SW 1271 (cell line): Measurements from ENCODE around the gene QTRT2.

ENCODE experiments used
- DNase-seq, 2 experiments: peaks; one replicate each; lab custom pipeline; 2025; lab: John Stamatoyannopoulos, UW

QTRT2 gene

DNA sequence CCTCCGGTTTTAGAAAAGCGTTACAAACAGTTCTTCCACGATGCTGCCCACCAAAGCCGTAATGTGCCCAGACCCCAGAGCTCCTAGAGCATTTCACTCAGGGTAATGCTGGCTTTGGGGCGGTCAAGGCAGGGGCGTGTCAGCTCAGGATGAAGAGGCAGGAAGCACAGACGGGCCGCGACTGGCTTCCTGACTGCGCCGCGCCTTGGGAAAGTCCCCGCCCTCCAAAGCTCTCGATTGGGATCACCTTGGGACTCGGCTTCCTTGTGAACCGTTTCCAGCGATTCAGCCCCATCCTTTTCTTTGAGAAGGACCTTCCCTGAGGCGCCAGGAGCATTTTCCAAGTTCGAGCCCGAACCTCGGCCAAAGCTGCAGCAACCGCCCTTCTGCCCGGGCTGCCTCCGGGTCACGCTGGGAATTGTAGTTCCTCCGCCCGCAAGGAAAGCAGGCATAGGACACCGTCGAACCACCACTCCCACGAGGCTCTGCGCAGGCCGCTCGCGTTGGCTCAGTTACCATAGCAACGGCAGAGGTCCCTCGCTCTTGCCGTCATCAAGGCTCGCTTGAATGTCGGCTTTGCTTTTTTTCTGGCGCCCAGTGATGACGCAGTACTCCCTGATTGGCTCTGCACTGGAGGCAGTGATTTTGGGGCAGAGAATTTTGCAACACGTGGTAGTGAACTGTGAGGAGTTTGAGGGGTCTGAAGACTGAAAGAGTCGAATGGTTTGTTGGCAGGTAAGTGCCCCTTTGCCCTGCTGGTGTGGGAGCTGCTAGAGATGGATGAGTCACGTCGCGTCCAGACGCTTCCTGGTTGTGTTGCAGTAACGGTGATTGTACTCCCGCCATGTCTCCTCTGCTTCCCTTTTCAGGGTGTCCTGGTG lies at the start of gene QTRT2, which contains the start of gene CCDC191:
QTRT2 (plus strand) TSS at position 608 of the 881 bp plus-strand sequence. CDS start 8,521 bp downstream, outside the sequence.
CCDC191 (minus strand) TSS at position 397 of the 881 bp plus-strand sequence; CDS start at position 337, 60 bp downstream.
- DNase-seq, result peak; percentile 97 to 99

DNA sequence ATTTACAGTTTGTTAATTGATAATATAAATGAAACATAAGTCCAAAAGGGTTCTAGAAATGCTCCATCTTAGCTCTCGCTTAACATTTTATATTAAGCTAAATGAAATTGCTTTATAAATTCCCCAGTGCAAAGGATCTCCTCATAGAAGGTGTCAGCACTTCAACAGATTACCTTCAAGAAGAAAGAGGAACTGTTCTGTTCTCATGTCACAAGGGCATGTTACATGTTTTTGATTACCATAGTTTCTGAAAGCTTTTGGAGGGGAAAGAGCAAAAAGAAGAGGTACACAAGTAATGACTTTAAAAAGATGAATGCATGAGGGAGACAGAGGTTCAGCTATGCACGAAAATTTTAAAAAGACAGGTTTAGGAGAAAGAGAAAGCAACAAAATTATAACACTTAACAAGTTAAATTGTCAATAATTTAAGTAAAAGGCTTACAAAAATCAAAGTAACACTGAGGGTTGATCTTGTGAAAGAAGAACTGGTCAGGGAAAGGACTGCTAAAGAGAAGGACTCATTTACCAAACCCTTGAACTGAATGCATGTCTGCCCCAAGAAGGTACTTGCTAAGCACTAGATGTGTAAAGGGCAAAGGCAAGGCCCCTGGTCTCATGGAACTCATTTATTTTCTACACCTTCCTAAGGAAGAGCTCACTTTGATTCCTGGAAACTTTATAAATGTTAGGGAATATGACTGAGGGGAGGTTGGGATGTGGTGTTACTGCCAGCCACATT lies 45.3 kb upstream of the QTRT2 start:
- no peak for DNase-seq

DNA sequence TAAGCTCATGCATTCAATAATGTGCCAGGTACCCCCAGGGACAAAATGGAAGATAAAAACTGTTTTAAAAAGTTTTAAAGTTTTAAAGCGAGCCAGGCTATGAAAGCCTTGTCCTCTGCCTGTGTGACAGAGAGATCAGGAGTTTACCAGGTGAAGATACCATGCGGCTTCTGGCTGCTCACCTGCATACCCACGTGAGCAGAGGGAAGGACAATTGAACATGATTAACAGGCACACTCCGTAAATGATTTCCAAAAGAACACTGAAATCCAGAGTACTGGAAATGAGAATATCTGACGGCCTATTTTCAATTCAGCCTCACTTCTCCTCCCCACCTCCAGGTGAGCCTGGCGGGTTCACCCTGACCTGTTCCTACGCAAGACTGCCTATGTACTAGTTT lies 42.3 kb upstream of the QTRT2 start:
- no peak for DNase-seq

DNA sequence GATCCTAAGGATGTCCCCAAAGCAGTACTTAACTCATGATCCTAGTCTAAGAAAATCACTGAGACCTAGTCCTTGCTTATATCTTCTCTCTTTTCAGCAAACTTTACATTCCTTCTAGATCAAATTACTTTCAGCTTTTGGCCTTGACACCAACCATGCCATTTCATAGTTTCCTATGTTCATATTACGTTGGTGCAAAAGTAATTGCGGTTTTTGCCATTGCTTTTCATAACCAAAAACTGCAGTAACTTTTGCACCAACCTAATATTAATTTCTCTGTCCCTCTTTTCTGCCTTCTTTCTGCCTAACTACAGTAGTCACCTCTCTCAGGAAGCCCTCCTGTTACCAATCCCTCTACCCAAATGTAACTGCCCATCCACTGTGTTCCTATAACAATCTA lies 37.1 kb upstream of the QTRT2 start:
- DNase-seq, result no peak

DNA sequence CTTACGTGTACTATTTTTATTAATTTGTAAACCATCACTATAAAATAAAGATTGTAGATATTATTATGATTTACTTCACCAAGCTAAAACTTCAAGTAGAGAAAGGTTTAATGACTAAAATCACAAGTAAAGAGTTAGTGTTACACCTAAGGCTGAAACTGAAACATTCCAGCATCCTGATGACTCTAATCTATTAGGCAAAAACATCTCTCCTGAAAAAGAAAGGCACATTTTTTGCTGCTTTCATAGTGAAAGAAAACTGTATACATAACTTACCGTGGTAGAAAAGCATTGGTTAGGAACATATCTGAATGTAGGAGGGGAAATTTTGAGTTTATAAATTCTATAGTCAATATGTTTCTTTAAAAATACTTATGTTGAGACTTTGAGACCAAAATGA lies 35.6 kb upstream of the QTRT2 start:
- DNase-seq, result no peak

DNA sequence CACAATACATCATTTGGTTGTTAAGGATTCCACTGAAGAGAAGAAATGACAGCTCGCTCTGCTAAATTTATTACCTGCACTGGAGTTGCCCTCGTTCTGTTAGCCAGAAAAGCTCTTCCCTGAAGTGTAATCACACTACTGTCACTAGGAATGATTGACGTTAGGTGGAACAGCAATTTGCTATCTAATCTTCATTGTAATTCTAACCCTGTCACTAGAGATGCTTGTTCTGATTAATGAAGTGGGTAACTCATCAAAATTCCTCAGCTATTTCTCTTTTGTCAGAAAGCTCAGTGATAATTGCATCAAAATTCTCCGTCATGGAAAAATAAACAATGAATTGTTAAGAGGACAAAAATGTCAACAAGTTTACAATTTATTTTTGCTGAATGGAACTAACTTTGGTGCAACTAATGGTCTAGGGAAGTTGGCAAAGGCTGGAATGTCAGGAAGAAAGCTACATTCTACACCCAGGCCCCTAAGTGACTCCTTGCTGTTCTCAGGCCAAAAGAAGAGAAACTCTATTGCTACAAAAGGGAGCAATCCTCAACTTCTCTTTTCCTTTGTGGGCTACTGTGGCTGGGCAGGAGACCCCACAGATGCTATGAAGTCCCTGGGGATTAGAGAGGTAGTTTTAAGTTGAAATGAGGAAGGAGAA lies 34.3 kb upstream of the QTRT2 start:
- DNase-seq, result no peak

DNA sequence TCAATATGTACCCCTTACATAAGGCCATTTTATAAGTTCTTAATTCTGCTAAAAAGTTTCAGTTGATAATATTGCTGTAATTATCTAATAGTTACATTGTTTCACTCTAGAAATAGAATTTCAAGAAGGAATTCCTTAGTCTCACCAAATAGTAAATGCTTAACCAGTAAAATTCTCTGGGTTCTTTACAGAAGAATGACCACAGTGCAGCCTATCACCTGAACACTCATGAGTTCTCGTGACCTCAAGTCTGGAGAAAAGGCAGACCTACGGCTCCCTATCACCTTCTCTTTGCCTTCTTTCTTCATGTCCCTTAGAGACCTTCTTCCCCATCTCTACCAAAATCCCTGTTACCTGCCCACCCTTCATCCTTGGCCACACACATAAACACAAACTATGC lies 31.1 kb upstream of the QTRT2 start:
- DNase-seq, result no peak

DNA sequence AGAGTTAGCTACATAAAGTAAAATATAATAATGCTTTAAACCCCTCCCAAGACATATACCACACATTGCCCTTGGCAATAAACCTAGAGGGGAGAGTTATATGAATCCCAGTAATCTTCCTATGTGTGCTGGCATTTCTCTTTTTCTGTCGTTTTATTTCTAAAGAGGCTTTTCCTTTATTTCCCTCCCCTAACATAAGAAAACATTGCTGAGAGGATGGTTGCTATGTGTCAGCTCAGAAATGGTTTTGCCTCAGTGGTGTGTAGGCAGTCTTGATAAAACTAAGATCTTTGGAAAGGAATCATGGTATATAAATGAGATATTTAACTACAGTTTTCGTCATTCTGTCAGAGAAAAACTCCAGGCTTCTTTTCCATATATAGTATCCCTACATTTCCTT lies 30.2 kb upstream of the QTRT2 start:
- no peak for DNase-seq

DNA sequence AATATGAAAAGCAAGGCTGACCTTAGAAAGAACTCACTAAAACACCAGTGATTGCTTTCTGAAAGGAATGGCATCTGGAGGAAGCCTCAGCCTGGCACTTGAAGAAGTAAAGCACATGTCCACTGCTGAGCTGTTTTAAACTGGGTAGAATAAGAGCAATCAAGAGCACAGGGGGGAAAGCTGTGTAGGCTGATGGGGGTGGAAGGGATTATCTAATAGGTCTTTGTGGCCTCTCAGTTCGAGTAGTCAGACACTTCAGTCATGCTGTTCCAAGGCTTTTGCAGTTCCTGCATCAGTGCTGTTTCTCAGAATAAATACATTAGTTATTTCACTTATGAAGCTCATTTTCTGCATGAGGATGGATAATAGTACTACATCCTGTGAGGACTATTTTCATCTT lies 22.8 kb upstream of the QTRT2 start:
- DNase-seq, result no peak

DNA sequence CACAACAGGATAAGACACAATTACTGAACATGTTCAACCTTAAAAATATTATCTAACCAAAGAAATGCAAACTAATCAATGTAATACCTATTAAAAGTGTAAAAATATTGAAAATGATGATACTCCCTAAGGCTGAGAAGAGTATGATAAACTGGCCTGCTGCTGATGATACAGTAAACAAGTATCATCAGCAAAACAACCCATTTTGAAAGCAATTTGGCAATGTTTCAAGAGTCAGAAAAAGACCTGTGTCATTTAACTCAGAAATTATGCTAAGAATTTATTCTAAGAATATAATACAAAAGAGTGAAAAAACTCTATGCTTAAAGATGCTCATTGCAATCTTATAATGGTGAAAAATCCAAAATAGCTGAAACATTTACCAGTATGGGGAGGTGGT lies 22.3 kb upstream of the QTRT2 start:
- no peak for DNase-seq

DNA sequence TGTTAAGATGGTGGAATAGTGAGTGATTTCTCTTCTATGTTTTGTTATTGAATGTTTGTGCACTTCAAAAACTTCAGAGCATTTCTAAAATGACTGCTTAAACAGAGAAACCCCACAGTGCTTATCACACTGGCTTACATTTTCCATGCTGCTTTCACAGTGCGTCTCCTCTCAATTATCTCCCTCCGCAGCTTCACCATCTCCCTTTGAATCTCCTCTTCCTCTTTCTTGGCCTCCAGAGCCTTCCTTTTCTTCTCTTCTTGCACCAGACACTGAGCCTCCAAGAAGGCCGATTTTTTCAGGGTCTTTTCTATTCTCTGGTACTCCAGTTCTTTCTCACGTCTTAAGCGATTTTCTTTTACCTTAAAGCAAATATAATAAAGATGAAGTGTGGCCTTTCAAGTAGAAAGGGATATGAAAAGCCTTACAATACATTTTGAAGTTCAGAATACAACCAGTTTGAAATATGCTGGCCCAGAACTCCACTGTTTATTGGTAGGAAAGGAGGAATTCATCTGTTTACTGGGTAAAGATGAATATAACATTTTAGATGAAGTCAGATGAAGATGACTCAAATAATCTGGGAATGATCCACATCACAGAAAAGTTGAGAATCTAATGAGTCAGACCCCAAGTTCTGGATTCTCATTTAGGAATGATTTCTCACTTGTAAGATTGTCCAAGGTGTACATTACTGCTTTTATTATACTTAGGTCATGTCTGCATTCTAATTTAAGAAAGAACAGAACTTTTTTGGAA lies 21.6 kb upstream of the QTRT2 start:
- DNase-seq, result no peak

DNA sequence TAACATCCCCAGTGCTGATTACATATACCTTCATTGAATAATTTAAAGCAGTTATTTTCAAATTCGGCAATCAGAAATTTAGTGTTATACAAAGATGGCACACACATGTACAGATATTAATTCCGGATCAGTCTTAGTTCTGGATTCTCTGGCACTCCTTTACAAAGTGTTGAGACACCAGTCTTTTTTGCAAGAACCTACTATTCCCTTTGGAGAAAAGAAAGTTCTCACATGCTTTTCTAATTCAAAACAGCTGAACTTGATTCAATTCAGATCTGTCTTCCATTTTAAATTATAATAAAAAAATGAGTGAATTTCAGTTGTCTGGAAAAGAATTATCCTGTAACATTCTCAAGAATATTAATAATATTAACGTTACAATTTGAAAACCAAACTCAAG lies 20.6 kb upstream of the QTRT2 start:
- DNase-seq, result no peak

DNA sequence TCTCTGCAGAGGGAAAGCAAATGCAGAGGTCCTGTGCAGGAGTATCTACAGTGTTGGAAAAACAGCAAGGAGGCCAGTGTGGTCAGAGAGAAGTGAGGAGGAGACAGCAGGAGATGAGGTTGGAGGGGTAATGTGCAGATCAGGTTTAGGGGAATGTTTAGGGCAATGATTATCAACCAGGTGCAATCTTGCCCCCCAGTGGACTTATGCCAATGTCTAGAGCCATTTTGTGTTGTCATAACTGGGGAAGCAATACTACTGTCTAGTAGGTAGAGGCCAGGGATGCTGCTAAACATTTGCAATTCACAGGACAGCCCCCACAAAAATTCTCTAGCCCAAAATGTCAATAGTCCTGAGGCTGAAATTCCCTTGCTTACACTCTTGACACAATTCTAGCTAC lies 13.3 kb upstream of the QTRT2 start:
- DNase-seq, result no peak

DNA sequence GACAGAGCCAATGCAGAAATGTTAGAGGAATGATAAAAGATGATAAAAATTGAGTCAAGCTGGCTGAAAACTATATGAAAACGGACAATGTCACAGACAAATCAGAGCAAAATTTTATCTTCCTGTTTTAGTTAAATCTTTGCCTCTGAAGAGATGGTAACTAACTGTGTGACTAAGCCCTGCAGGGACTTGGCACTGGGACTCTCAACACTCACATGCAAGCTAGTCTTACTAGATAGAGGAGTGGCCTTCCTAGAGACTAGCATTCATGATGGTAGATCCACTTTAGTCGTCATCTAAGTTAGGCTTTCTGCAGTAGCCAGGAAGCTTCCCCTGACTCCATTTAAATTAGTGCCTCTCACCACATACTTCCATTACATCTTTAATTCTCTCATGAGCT lies 4.3 kb upstream of the QTRT2 start:
- DNase-seq, result no peak

DNA sequence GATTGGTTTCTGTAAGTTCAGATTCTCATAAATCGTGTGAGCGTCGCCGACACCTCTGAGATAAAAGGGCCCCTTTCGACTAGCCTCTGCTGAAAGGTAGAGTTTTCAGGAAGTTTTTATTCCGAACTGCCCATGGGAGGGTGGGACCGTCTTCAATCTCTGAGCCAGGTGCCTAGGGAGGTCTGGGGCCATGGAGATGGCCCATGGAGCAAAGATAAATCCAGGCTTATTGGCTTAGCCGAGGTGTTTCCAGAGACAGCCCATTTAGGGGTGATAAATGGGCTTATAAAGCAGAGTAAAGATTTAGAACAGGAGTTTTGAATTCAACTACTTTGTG lies 442 bp downstream of the QTRT2 start:
- no peak for DNase-seq

DNA sequence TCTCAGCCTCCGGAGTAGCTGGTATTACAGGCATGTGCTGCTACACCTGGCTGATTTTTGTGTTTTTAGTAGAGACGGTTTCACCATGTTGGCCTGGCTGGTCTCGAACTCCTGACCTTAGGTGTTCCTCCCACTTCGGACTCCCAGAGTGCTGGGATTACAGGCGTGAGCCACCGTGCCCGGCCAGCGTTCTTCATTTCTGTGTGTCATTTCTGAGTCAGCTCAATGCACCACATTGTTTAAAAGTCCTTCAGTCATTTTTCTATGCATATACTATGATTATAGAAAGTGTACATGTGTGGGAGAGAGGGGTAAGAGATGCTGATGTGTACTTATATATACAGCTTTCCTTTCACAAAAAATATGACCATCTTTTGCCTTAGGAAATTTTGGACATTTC lies 2.1 kb downstream of the QTRT2 start:
- DNase-seq, result no peak

DNA sequence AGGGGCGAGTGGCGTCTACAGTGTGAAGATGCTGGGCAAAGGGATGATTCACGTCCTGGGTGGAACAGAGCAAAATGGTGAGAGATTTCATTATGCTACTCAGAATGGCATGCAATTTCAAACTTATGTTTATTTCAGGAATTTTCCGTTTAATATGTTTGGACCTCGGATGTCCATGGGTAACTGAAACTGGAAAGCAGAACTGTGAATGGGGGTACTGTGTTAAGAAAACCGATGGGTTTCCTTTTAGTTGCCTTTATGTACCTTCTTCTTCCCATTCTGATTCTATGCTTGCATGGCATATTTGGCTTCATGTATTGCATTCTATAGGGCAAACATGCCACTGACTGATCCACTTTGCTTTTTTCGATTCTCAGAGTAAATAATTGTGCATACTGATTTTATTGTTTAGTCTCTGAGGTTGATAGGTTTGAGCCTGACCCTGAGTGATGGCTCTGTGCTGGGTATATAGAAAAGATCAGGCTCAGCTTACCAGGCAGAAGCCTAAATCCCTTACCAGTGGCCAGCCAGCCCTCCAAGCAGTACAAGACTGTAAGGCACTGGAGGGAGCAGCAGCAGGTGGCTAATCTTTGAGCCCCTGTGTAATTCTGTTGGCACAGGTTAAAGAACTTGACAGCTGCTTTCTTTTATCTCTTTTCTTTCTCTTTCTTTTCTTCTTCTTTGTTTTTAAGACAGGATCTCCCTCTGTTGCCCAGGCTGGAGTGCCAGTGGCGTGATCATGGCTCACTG lies 4.5 kb downstream of the QTRT2 start:
- DNase-seq, result no peak

DNA sequence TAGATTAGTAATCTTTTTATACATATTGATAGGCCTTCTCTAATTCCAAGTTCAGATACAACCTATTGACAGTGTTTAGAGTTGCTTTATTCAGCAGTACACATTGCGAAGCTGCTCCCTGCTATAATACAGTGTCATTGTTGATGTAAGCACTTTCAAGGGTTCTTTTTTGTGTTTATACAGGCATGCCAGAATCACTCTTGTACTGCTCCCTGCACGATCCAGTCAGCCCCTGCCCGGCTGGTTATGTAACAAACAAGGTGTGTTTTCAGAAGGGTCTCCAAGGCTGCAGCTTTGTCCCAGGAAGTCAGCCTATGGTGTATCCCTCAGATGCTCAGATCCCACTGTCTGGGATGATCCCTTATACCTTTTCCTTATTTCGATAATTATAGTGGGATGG lies 11.3 kb downstream of the QTRT2 start:
- no peak for DNase-seq

DNA sequence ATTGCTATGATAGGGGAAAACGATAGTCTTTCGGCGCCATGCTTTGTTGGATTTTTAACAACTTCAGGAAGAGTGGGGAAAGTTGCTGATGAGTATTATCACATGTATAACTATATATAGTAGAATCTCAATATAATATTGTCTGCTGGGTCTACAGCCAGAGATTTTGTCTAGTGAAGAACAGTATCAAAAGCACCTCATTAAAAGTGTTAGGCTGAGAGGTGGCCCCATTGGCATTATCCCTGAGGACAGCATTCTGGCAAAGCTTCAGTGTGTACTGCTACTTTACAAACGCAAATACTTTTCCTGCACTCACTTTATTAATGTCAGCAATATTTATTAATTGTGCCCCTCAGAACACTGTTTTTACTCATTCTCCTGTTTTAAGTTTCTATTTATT lies 11.8 kb downstream of the QTRT2 start:
- no peak for DNase-seq

DNA sequence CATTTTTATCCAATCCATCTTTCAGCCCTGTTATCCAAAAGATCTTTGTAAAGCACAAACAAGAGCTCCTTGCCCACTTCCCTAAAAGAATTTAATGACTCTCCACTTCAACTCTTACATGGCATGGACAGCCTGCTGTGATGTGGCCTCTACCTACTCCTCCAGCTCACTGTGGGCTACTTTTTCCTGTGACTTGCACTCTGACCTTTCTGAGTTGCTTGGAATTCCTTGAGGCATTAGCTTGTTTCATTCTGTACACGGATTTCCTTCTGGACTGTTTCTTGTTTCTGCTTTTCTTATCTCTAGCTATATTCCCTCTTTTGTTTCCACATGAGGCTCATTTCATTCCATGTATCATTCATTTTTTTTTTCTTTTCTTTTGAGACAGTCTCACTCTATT lies 15.2 kb downstream of the QTRT2 start:
- no peak for DNase-seq

DNA sequence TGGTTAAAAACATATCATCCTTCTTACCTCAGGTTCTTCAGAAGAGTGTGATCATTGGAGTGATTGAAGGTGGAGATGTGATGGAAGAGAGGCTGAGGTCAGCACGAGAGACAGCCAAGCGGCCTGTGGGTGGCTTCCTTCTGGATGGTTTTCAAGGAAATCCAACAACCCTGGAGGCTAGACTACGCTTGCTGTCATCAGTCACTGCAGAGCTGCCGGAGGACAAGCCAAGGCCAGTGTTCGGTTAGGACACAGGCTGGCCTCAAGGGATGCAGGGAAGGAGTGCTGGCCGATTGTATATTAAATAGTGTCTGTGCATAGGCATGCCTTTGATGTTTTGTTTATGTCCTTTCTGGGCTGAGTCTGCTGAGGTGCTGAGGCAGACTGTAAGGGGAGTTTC lies 20.2 kb downstream of the QTRT2 start:
- DNase-seq, result no peak
